ENCODE data around the gene ARHGAP25.

ARHGAP25 gene

DNA sequence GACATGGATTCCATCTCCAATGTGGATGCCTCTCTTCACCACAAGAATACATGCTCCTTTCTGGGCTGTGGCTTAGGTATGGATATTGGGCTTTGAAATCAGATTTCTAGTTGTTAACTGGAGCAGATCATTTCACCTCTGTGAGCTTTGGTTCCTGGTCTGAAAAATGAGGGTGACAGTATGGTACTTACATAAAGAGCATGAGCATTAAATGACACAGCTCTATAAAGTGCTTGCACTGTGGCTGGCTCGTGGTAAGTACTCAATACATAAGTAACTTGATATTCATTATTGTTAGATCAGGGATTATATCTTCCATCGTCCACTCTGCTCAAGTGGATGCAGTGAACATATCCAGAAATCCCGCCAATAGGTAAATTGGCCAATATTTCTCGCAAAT, 33.4 kb downstream of the ARHGAP25 start:
- no peak for DNase-seq

DNA sequence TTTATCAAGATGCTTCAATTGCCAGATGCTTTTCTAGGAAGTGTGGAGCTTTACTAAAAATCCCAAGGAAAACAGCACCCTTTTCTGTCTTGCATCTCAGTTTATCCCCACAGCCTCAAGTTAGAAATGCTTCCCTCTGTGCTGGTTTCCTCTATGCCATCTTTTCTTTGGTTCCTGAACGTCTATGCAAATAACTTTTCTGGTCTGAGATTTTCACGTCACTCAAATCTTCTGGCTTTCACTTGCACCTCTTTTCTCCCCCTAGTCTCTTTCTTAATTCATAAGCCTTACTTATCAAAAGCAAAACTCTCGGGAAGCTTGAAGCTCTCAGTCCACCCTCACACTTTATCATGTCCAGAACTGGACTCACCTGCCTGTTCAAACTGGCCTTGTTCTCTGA, 33.9 kb downstream of the ARHGAP25 start:
- DNase-seq = no peak

DNA sequence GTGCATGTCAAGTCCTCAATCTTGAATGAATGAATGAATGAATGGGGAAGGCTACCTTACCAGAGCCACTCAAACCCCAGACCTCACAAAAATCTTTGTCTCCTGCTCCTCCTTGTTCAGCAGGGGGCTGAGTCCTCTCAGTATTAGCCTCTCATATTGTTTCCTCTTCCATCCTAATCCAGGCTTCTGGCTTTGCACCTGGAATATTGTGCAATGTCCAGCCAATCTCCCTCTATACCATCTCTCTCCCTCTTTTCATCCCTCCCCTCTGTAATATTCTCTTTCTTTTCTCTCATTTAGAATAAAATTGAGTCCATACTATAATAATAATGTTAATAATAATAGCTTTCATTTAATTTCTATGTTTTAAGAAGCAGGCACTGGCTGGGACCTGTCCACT, 34.3 kb downstream of the ARHGAP25 start:
- DNase-seq = no peak

DNA sequence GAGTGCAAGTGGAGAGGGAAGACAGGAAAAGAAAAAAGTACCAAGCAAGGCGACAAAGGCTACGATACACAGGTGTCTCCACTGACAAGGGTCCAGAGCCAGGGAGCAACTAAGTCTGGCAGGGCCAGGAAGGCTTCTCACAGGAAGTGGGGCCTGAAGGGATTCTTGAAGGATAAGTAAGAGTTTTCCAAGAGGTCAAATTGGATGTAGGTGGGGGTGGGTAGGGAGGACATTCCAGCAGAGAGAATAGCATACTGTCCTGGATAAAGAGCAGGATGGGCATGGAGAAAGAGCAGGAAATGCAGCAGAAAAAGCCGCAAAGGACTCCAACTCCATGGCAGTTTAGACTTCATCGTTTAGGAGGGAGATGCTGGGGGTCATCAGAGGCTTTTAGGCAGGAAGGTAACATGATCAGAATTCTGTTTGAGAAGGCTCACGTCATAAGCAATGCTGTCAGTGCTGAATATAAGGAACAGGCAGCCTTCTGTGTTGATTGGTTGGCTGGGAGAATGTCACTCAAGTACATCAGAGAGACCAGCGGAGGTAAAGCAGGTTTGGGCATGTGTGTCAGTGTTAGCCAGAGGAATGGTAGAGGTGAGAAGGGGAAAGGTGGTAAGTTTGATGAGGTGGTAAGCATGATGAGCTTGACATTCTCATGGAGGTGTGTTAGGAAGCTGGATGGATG, 35.1 kb downstream of the ARHGAP25 start:
- no peak for DNase-seq

DNA sequence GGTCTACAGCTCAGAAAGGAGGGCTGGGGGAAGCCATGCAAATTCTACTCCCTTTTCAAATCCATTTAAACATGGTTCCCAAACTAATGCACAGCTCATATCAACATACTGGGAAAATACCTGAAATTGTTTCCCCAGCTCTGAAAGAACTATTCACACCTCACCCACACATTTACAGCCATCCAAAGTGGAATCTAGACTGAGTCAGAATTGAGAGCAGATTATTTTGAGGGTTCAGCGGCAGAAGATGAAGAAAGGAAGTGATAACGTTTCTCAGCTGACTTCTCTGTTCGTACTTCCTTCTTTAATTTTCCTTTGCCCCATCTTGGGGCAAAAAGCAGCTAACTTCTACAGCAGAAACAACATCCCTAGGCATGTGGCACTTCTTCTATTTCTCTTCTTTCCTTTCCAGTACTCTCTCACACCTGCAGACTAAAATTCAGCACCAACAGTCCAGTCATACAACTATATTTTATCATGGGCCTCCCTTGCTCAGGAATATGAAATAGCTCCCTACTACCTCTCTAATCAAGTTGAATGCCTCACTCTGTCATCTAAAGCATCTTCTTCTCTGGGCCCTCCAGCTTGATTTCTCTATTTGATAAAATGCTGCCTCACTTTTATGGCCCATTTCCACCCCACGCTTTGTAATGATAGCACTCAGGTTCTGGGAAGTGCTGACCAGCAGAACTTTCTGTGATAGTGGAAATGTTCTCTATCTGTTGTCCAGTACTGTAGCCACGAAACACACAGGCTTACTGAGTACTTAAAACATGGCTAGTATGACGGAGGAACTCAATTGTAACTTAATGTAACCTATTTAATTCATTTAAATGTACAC, 35.9 kb downstream of the ARHGAP25 start:
- no peak for DNase-seq

DNA sequence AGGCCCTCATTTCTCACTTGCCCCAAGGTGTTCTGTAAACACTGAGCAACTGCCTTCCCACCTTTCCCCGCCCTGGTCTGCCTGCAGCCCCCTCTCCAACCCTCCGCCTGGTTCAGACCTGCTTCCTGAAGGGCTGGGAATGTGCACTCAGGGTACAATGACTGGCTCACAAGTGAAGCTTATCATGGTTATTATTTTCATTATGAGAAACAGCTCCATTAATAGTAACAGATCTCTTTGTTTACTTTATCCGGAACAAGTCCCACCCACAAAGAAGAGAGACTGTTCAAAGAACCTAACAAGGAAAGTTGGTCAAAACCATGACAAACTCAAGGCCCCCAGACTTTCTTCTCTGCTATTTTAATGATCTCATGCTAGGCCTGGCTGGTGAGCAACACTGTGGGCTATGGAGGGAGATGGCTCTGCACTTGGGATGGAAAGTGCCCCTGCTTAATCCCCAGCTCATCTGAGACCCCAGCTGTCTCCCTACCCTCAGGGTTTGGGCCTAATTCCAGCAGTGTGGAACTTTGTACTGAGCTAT, 36.7 kb downstream of the ARHGAP25 start:
- DNase-seq = no peak

DNA sequence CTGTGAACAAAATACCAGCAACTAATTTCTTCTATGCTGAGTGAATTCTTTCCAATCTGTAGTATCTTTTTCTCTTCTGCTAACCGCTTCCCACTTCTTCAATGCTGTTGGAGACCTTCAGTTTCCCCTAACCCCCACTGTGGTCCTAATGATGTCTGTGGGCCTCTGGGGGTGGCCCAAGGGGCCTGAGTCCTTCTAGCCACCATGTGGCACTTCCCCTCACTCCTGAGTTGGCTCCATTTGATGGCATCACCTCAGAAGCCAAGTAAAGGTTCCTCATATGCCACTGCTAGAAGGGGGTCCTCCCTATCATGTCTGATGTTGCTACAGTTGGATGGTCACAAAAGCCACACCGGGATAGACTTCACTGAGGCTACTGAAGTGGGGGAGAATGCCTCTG, 37.5 kb downstream of the ARHGAP25 start:
- DNase-seq = no peak

DNA sequence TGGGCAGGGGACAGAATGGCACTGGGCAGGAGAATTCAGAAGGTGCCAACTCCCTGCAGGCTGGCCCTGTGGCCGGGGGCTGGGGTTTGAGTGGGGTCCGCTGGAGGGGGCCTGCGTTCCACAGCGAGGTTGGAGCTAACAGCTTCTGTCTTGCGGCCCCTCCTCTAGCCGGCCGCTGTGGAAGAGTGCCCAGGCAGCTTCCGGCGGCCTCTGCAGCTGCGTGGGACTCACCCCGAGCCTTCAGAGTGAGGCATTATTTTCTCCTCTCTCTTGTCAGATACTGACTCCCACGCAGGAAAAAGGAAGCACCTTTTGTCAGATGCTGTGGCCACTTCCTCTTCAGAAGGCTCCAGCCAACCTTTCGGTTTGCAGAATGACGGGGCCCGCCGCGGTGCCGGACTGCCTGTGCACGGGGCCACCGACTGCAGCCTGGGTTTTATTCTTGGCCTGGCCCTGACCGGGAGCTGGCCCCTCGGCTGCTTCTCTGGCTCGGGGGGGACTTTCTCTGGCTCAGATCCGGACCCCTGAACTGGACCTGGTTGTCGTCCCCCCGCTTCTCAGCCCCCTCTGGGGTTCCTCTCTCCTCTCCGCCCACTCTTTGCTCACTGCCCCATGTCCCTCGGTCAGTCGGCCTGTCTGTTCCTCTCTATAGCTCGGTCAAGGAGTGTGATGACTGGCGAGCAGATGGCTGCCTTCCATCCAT, 40.1 kb downstream of the ARHGAP25 start:
- DNase-seq = peak; percentile 74

DNA sequence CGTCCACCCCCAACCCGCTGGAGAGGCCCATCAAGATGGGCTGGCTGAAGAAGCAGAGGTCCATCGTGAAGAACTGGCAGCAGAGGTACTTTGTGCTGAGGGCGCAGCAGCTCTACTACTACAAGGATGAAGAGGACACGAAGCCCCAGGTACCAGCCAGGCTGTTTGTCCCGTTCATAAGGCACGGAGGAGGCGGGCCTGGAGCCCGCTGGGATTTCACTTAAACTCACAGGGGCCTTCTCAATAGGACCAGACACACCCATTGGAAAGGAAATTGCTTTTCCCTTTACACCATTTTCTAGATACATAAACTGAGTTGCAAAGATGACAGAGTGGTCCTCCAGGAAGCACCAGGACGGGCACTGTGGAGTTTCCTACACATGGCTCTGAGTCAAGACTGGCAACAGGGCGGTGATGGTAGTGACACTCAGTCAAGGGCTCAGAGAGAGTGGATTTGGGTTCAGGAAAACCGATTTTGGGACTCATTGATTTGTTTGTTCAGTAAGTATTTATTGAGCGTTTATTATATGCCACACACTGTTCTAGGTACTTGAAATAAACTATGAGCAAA, 40.7 kb downstream of the ARHGAP25 start:
- DNase-seq = no peak

DNA sequence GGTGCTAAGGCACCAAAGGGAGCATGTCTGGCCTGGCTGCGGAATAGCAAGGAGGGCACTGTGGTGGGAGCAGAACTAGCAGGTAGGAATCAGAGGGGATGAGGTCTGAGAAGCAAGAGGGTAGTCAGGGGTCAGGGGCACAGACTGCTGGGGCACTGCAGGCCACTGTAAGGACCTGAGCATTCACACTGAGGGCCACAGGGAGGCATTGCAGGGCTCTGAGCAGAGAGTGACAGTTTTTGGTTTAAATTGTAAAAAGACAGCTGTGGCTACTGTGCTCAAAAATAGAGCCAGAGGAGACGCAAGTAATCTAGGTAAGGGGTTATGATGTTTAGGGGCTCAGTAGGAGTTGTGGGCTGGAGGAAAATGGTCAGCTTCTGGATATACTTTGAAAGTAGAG, 41.5 kb downstream of the ARHGAP25 start:
- DNase-seq = no peak

DNA sequence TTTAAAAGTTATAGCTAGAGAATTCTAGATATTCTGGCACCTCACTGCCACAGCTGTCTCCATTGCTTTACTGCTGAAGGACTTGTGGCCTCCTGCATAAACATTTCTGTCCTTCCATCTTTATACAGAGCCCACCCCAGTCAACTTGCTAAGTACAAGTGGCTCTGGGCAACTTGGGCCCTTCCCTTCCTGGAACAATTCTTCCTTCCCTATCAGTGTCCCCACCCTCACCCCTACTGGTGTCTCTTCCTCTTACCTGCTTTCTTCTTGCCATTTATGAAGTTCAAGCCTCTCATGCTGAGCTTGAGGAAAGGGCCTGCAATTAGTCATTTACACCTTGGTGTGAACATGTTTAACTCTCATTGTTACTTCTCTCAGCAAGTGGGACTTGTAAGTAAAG, 45.0 kb downstream of the ARHGAP25 start:
- DNase-seq = no peak

DNA sequence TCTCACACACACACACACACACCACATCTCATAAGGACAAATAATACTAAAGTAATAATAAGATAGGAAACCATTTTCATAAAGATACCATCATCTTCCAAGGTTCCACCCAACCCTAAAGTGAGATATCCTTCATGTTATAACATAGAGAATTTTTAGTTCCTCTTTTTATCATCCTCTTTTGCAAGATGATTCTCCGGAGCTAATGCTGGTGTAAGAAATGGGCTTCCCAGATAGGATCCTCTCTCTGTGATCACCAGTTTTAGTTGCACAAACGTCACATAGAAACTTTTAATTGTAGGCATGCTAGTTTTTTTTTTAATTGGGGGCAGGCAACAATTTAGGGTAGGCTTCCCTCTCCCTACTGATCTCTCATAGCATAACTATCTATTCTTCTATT, 49.6 kb downstream of the ARHGAP25 start:
- no peak for DNase-seq

DNA sequence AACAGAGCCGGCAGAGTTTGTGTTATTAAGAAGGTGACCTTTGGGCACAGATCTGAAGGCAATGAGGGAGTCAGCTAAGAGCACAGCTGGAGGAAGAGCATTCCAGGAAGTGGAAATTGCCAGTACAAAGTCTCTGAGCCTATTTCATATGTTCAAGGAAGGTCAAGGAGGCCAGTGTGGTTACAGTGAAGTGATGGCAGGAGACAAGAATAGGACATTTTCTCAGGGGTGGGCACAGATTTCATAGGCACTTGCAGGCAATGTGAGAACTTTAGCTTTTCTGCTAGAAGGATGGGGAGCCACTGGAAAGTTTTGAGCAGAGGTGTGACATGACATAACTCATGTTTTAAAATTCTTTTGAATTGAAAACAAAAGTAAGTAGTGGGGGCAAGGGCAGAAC, 50.3 kb downstream of the ARHGAP25 start:
- no peak for DNase-seq

DNA sequence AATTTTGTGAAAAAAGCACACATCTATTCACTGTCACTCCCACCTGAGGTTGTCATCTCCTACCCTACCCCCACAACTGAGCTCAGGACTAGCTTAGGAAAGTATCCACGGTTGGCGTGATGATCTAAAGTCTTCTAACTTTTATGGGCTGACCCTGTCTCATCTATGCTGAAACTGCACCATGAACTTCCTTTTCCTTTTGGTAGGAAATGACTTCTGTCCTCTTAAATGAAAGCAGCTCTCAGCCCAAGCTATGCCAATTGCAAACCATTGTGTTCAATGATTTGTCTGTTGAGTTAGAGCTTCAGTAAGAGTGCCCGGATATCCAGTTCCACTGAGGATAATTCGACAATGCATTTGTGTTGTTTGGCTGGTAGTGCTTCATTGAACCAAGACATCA, 52.7 kb downstream of the ARHGAP25 start:
- no peak for DNase-seq

DNA sequence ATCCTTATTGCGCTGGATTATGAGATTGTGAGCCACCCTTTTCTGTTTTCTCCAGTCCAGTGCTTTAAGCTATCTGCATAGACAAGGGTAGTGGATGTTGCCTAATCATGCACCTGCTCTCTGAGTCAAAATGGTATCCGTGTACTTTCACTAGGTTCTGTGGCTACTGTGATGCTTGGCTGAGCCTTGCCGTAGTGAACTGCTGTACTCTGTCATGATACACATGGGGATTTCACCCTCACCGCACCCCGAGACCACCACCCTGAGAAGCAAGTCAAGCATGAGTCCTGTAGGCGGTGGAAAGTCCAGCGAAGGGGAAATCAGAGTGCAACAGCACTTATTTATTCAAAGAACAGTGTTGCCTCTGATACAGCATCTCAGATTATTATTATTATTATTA, 55.0 kb downstream of the ARHGAP25 start:
- DNase-seq = no peak

DNA sequence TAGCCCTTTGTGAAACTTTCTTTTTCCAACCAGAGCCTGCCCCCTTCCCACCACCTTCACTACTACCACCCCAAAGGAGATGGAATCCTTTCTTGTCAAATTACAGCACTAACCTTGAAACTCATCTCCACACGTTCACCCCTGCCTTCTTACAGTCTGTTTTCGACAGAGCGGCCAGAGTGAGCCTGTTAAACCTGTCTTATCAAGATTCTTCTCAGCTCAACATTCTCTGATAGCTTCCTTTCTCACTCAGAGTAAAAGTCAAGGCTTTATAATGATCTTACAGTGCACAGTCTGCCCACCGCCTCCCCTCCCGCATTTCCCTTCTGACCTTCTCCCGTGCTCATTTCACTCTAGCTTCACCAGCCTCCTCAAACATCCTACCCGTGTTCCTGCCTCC, 56.0 kb downstream of the ARHGAP25 start:
- DNase-seq = no peak

DNA sequence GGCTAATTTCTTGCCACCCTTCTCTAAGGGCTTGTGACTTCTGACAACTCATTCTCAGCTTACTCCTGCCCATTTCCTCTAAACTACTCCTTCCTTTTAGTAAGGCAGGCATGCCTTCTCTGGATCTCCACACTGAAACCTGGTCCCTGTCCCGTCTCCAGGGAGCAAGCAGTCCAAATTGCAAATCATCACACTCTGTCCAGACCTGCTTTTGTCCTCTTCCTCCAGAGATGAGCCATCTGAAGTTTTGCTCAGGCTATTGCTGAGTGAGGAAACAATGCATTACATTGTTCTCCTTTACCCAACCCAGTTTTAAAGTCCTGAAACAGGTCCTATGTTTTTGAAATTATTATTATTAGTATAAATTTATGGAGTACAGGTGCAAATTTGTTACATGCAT, 57.3 kb downstream of the ARHGAP25 start:
- no peak for DNase-seq

DNA sequence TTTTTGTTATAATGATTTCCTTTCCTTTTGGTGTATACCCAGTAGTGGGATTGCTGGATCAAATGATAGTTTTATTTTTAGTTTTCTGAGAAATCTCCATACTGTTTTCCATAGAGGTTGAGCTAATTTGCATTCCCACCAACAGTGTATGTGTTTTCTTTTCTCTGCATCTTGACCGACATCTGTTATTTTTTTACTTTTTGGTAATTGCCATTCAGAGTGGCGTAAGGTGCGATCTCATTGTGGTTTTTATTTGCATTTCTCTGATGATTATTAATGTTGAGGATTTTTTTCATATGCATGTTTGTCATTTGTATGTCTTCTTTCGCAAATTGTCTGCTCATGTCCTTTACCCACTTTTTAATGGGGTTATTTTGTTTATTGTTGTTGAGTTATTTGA, 58.1 kb downstream of the ARHGAP25 start:
- no peak for DNase-seq

DNA sequence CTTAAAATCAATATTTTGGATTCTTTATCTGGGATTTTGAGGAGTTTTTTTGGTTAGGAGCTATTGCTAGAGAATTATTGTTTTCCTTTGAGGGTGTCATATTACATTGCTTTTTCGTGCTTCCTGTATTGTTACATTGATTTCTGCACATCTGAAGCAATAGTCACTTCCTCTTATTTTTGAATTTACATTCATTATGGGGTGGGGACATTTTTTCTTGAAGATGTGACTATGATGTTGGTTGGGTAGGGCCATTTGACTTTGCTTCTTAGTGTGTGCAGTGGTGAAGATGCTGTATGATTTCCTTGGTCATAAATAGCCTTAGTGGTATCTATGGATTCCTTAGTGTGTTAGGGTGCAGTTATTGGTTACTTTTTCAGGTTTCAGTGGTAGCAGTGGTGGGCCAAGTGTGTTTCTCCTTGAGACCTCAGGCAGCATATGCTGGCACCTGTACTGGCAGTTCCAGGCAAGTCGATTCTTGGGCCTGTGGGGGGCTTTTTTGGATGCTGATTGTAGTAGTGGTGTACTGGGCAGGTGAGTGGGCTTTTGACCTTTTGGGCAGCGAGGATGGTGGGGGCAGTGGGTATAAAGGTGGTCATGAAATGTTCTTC, 61.8 kb downstream of the ARHGAP25 start:
- DNase-seq = no peak

DNA sequence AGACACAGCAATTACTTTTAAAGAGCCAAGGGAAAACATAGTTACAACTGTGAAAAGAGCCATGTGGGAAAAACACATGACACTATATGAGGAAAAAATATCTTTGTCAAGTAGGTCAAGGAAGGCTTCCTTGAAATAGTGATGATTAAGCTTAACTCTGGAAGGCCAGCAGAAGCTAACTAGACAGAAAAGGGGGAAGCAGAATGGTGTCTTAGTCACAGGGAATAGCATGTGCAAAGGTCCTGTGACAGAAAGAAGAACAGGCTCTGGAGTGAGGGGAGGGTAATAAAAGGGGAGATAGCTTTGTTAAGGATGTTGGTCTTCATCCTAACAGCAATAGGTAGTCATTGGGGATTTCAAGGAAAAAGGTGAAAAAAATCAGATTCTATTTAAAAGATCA, 64.0 kb downstream of the ARHGAP25 start:
- no peak for DNase-seq

DNA sequence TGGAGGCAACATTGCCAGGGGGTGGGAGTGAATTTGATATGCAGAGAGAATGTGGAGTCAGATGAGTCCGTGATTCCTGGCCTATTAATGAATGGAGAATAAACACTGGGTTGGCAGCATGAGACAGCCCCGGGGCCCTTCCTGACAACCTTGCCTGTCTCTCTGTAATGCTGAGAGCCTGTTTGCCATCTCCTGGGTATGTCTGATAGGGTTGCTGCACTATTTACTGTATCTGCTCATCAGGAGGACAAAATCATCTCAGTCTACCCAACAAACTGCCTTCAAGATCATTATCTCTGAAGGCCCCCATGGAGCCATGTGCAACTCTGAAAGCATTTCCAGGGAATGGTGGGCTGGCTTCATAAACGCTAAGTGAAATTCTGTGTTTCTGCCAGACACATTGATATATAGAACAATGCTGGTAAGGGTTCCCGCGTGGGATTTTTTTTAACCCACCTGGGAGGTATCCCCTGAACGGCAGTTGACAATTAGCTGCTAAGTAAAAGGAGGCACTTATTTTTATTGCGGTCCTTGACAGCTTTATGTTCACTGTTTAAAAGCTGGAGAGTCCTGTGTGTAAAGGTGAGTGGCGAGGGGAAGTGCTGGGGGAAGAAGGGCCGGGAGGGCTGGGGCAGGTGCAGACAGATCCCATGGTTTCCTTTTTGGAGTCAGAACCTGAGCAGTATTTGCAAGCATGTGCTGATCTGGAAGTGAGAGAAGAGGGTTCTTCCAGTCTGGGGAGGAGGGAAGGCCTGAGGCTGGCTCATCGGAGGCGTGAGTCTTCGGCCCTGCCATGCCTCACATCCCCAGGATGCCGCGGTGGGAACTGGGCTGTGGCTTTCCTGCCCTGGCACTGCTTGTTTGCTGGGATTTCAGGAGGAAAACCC, 64.8 kb downstream of the ARHGAP25 start:
- DNase-seq = no peak

DNA sequence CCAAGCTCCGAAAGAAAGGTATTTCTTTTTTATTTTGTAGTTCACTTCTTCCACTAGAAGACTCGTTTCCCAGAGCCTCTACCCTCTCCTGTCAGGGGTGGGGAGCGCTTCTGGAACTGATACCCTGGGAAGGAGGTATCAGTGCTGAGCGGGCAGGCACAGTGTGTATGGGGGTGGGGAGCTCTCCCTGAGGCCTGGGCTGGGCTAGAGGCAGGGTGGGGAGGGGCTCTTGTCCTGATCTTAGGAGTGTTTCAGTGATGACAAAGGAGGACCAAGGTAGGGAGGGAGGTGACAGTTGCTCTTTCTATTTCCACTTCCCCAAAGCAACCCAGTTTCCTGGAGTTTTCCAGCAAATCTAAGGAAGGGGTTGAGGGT, 65.4 kb downstream of the ARHGAP25 start:
- no peak for DNase-seq

Measured in RPMI8226 (cell line).